Sciatic nerve (tissue), 2 donors: Measurements from ENCODE around the gene TSSC4. TPM values are rescaled to one million over a fixed set of nuclear protein-coding genes. Genes with fewer than 3 reads are reported as not detected.

ENCODE experiments used
- ATAC-seq: fragments of 200-7000 bp; cut with Tn5 transposase; one replicate; pipeline ENCODE4 v1.9.1; 2020; ENCODE audit warnings: mild to moderate bottlenecking, moderate library complexity
- DNase-seq: peaks from one replicate; pipeline ENCODE4 v3.0.0-alpha.2; 2020; ENCODE audit warnings: low spot score
- intact Hi-C: fragments of 100-400 bp; cut with DNase I; formaldehyde crosslinking; loops from one replicate; pipeline ENCODE4 v1.14.2; 2022
- total RNA-seq: library from RNA; stranded (reverse); fragmentation: NEBNext Ultra II Directional; extraction: Animal tissue kit (Norgen Biotek cat#: 25700); gene quantifications from one replicate; pipeline ENCODE4 v1.2.1, GENCODE V29; 2021
- donor health status: DM: no; HTN: no; CAD: no.
- donor health status: DM: no; HTN: no; CAD: no.

The TSSC4 gene
- total RNA-seq, 1 donor from 2014 or later, result 41.0 TPM

GRCh38 chr11:2393941-2394817 is 6.4 kb upstream of the TSSC4 start:
- ATAC-seq, result no peak
- intact Hi-C loops, result no loop called here
- no peak for DNase-seq

- ATAC-seq (no peak), DNase-seq (no peak)
- intact Hi-C loops, result no loop called here
These were observed 5.8 kb upstream of the TSSC4 start for GRCh38 chr11:2394818-2395105.

- ATAC-seq (no peak), DNase-seq (no peak)
- intact Hi-C loops, result no loop called here
These were observed 5.3 kb upstream of the TSSC4 start for GRCh38 chr11:2395211-2395730.

- ATAC-seq (no peak), DNase-seq (no peak)
- intact Hi-C loops, result no loop called here
These were observed 4.7 kb upstream of the TSSC4 start for GRCh38 chr11:2395856-2396255.

GRCh38 chr11:2396471-2396870 is 4.1 kb upstream of the TSSC4 start:
- ATAC-seq, result no peak
- DNase-seq, result no peak
- intact Hi-C loops, result no loop called here

- DNase-seq (no peak), ATAC-seq (no peak)
- intact Hi-C loops, result no loop called here
These were observed 3.5 kb upstream of the TSSC4 start for GRCh38 chr11:2397005-2397404.

GRCh38 chr11:2398664-2399355 is 1.7 kb upstream of the TSSC4 start:
- intact Hi-C loops, result no loop called here
- DNase-seq (no peak), ATAC-seq (no peak)

- intact Hi-C loops, result no loop called here
- peak; percentile 0 for ATAC-seq
- DNase-seq, result no peak
These were observed 972 bp upstream of the TSSC4 start for GRCh38 chr11:2399488-2400068.

- ATAC-seq (no peak), DNase-seq (no peak)
- intact Hi-C loops, result no loop called here
These were observed 349 bp downstream of the TSSC4 start for GRCh38 chr11:2400762-2401435.

- ATAC-seq (no peak), DNase-seq (no peak)
- intact Hi-C loops, result no loop called here
These were observed 960 bp downstream of the TSSC4 start for GRCh38 chr11:2401436-2401984.

GRCh38 chr11:2402106-2402505 is 1.6 kb downstream of the TSSC4 start:
- ATAC-seq (no peak), DNase-seq (no peak)
- intact Hi-C loops, result no loop called here

- DNase-seq (no peak), ATAC-seq (no peak)
- intact Hi-C loops, result no loop called here
These were observed 2.5 kb downstream of the TSSC4 start for GRCh38 chr11:2402890-2403645.

GRCh38 chr11:2404735-2405196 is 4.2 kb downstream of the TSSC4 start:
- ATAC-seq, result no peak
- no peak for DNase-seq
- intact Hi-C loops, result no loop called here

- ATAC-seq (no peak), DNase-seq (no peak)
- intact Hi-C loops, result no loop called here
These were observed 5.9 kb downstream of the TSSC4 start for GRCh38 chr11:2406451-2406850.

GRCh38 chr11:2406878-2407410 is 6.4 kb downstream of the TSSC4 start:
- DNase-seq (no peak), ATAC-seq (no peak)
- intact Hi-C loops, result no loop called here

GRCh38 chr11:2408671-2409070 is 8.1 kb downstream of the TSSC4 start:
- ATAC-seq (no peak), DNase-seq (no peak)
- intact Hi-C loops, result no loop called here

- intact Hi-C loops, result no loop called here
- no peak for ATAC-seq
- no peak for DNase-seq
These were observed 8.6 kb downstream of the TSSC4 start for GRCh38 chr11:2409126-2409525.
